GM19468 (cell line): ENCODE data around the gene SUN1.

Source experiments
- ATAC-seq: cut with Tn5 transposase; IDR thresholded peaks from one replicate; pipeline ENCODE4 v1.9.1; 2021; ENCODE audit warnings: mild to moderate bottlenecking, moderate library complexity, moderate number of reproducible peaks; ENCODE audit not compliant: unreplicated experiment; ENCODE audit errors: extremely low read depth

The SUN1 gene

DNA sequence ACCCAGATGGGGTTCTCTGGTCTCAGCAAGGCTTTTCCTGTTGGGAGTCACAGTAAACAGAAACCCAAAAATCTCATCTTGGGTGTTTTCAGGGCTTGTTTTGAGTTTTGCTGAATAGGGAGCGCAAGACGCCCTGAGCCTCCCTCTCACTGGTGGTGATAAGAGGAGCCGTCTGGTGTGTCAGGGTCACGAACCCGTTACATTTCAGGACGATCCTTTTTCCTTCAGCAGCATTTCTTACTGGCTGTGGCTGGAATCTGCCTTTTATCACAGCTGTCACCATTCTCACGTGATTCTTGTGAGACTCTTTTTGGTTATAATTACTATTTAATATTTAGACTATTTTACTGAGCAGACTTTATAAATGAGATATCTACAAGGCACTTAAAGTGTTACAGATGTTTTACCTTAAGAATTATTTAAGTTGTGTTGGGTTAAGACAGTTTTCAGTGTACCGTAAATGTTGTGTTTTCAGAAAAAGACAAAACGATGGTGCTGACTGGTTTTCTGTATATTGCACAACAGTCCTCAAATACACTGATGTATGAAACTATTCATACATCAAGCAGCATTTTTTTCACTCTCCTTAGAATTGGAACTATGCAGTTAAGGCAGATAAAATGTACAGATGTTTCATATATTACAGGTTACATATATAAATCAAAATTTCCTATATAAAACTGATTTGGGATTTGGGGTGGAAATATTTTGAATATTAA is 41.9 kb downstream of the SUN1 start:
- ATAC-seq, result no peak

DNA sequence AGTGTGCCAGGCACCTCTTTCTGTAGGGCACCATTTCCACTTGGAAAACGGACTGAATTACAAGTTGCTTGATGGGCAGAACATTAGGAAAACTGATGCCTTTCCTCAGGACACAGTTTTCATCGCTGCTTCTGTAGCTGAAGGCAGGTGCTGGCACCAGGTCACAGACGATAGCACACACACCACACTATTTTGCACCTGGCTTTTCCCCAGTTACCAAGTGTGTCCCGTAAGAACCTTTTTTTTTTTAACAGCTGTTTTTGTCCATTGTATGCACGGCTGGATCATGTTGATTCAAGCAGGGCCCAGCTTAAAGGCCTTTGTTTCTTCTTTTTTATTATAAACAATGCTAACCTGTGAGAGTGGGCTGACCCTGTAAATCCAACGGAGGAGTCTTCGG is 42.8 kb downstream of the SUN1 start:
- ATAC-seq, result no peak

DNA sequence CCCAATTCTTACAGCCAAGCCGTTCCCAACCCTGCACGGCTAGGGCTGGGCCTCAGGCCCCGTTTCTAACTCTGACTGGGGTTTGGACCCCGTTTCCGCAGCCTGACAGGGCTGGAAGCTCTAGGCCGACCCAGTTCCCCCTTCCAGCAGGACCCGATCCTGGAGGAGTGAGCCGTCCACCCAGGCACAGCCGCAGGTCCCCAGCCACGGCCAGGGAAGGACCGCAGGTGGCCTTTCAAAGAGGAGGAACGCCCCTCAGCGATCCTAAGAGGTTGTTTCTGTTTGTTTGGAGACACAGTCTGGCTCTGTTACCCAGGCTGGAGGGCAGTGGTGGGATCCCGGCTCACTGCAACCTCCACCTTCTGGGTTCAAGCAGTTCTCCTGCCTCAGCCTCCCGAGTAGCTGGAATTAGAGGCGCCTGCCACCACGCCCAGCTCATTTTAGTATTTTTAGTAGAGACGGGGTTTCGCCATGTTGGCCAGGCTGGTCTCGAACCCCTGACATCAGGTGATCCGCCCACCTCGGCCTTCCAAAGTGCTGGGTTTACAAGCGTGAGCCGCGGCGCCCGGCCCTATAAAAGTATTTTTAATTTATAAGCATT is 43.3 kb downstream of the SUN1 start:
- no peak for ATAC-seq

DNA sequence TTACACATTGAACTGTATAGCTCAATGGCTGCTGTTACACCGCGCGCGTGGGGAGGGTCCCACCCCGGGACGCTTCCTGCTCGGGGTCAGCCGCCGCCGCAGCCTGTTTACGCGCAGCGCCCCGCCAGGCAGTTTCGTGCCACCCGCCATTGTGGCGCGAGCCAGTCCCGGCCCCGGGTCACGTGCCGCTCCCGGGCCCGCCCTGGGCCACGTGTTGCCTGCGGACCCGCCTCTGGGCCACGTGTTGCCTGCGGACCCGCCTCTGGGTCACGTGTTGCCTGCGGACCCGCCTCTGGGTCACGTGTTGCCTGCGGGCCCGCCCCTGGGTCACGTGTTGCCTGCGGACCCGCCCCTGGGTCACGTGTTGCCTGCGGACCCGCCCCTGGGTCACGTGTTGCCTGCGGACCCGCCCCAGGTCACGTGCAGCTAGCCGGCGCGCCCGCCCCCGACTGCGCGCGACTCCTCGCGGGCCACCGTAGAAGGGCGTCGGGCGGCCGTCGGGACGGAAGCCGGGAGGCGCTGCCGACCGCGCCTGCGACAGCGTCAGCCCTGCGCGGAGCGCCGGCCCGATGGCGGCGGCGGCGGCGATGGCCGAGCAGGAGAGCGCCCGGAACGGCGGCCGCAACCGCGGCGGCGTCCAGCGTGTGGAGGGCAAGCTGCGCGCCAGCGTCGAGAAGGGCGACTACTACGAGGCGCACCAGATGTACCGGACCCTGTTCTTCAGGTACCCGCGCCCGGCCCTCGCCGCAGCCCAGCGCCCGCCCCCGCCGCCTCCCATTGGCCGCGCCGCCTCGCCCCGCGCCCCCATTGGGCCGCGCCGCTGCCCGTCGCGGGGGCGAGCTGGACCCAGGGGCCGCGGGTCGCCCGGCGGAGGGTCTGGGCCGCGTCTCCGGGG is 44.0 kb downstream of the SUN1 start, which contains the start of gene GET4:
GET4 (plus strand) TSS at position 478 of the 895 bp plus-strand sequence; CDS start at position 570, 92 bp downstream.
- peak; percentile 66 for ATAC-seq

DNA sequence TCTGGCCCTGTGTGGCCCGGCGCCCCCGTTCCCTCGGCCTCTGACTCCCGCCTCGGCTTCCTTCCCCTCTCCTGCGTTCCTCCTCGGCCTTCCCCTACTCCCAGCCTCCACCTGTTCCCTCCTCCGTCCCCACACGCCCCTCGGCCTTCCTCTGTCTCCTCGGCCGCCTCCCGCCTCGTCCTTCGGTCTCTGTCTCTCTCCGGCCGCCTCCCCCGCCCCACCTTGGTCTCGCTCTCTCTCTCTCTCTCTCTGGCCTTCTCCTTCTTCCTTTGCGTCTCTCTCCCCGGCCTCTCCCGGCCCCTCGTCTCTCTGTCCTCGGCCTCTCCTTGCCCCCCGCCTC is 44.7 kb downstream of the SUN1 start:
- no peak for ATAC-seq

DNA sequence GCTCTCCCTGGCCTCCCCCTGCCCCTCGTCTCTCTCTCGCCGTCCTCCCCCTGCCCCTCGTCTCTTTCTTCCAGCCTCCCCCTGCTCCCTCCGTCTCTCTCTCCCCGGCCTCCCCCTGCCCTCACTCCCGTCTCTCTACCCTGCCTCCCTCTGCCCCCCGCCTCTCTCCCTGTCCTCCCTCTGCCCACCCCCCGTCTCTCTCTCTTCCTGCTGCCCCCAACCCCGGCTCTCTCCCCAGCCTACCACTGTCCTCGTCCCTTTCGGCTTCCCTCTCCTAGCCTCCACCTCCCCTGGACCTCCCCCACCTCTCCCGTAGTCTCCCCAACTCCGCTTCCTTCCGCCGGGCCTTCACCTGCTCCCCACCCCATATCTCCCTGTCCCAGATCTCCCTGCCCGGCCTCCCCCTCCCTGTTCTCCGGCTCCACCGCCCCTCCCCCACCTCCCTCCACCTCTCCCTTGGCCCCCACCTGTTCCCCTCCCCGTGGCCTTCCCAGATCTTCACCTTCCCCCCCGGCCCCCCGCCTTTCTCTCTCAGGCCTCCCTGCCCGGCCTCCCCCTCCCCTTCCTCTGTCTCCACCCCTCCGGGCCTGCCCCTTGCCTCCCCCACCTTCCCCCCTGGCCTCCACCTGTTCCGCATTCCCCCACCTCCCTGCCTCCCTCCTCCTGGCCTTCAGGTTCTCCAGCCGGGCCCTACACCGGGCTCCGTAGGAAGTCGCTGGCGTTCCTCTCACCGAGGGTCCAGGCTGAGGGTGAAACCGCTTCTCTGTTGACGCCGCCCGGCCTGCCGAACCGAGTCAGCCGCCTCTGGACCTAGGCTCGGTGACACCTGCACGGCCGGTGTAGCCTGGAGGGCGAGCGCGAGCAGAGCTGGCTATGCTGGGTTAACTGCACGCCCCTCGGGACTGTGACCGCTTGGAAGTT is 45.3 kb downstream of the SUN1 start:
- ATAC-seq, result no peak

DNA sequence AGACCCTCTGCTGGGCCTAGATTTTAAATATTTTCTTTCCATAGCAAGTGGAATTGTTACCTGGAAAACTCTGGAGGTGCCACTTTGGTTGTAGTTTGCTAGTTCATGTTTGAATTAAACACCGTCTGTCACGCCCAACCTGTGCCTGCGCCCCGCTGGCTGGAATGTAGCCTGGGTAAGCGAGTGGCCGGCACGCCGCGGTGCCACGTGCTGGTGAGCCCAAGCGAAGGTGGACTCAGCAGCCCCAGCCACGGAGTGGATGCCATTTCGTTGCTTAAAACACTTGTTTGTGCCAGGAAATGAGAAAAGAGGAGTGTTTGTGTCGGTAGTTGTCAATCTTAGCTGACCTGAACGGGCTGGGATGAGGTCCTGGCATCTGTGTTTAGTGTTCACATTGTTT is 46.8 kb downstream of the SUN1 start:
- no peak for ATAC-seq

DNA sequence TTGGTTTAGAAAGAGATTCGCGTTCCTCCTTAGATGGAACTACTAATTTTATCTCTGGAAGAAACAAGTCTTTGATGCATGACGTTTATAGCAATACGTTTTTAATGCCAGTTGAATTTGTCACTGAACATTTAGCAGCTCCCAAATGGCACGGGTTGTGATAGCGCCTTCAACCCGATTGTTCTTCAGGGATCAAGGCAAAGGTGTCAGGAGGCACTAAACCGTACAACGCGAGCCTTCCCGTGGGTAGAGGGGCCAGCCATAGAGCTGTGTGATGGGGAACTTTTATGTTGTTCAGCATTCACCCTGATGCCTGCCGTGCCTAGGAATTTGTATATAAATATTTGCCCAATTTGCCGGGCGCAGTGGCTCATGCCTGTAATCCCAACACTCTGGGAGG is 47.4 kb downstream of the SUN1 start:
- ATAC-seq, result no peak

DNA sequence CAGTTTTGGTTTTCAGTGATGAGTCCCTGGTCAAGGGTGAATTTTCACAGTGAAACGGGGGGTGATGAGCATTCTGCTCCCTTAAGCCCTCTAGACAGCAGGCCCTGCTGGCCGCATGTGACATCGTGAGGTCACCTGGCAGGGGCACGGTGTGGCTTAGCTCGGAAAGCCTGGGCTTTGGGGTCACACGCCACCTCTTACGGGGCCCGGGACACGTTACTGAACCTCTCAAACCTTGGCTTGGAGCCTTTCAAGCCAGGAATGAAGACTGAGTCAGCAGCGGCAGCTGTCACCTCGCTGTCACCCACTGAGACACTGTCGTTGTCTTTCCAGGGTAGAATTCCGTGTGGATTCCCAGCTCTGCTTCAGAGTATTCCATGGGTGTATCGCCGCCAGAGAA is 48.2 kb downstream of the SUN1 start:
- ATAC-seq, result no peak

DNA sequence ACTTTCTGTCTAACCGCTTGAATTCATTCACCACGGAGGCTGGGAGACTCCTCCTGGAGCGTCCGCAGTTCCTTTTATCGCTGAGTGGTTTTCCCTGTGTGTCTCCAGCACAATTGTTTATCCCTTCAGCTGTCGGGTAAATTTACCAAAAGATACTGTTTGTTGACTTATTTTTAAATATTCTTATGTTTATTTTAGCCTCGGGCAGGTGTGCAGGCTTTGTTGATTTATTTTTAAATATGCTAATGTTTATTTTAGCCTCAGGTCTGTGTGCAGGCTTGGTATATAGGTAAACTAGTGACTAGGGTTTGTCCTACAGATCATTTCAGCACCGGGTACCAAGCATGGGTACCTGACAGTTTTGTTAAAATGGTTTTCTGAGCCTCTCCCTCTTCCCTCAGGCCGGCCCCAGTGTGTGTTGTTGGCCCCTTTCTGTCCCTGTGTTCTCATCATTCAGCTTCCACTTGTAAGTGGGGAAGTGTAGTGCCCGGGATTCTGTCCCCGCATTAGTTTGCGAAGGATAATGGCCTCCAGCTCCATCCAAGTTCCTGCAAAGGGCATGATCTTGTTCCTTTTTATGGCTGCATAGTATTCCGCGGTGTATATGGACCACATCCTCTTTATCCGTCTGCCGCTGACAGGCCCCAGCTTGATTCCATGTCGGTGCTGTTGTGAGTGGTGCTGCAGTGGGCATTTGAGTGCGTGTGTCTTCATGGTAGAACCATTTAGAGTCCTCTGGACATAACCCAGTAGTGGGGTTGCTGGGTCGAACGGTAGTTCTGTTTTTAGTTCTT is 49.4 kb downstream of the SUN1 start:
- ATAC-seq, result no peak

DNA sequence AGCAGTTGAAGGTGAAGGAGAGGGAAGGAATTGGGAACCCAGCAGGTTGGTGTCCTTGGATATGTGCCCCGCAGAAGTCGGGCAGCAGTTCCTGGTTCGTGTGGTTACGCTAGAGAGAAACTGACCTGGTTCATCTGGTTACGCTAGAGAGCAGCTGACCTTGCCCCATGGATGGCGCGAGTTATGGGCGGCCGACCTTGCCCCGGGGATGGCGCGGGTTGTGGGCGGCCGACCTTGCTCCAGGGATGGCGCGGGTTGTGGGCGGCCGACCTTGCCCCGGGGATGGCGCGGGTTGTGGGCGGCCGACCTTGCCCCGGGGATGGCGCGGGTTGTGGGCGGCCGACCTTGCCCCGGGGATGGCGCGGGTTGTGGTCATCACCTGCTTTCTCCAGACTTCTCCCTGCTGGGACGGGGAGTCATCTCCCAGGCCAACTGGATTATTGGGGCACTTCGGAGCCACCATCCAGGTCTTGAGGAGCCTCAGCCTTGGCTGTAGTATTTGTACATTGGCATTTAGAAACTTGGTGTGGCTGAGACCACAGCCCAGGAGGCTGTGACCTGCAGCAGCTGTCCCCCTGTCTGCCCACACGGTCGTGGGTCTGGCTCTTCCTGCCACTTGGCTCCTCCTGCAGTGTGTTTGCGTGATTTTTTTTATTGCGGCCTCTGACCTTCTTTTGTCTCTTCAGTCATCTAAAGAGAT is 50.2 kb downstream of the SUN1 start:
- ATAC-seq, result no peak

DNA sequence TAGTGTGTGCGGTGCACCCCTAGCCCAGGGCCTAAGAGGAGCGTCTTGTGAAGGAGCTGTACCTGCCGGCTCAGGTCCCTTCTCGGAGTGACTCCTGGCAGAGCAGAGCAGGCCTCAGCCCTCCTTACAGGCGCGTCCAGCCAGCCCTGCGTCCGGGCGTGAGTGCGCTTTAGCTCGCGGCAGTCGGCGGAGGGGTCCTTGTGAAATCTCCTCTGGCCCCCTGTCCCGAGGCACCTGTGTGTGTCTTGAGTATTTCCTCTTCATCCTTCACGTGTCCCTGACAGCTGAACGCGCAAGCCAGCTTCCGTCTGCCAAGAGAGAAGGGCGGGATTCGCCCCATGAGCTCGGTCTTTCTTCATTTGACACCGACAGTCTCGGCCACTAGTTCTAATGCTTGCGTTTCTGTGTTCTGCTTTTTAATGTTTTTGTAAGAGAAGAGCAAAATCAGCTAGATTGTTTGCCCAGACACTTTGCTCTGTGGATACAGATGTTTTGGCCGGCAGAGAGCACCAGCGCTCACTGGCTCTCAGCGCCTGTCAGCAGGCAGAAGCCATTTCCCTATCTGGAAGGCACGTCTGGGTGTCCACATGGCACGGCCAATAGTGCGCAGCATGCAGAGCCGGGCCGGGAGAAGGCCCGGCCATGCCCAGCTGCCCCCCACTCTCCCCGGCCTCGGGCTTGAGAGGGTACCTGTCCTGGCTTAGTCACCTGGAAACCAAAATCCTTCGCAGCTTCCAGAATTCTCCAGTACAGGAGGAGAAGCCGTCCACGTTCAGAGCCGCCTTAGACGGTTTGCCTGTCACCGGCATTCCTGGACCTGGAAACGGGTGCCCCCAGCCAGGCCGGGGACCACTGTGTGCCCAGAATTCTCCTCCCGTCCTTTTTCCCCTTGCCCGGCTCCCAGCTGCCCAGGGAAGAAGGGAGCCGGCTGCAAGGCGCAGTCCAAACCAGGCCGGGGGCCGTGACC is 51.1 kb downstream of the SUN1 start:
- ATAC-seq, result no peak

DNA sequence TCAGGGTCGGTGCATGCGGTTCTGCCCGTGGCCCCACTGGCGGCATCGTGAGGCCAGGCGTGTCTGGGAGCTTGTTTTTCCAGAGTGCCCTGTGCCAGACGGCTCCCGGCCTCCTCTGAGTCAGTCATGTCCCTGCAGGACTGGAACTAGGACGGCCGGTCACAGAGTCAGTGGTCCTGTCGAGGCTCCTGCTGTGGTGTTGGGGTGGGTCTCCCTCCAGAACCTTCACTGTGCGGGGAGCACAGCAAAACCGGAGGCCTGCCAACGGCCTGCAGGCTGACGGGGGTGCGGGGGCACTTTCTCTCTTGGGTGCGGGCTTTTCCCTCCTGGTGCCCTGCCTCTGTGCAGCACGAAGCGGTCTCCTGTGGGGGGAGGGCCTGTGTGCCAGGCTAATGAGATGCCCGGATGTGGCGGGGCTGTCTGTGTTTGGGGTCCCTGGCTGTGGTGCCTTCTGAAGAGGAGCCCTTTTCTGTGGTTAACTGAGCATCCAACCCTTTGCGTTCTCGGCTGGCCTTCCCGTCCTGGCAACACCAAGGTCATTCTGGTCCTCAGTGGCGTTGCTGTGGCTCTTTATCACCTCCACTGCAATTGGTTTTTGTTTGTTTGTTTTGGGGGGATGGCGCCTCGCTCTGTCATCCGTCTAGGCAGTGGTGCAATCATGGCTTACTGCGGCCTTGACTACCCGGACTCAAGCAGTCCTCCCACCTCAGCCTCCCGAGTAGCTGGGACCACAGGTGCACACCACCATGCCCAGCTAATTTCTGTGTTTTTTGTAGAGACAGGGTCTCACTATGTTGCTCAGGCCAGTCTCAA is 52.1 kb downstream of the SUN1 start:
- no peak for ATAC-seq

DNA sequence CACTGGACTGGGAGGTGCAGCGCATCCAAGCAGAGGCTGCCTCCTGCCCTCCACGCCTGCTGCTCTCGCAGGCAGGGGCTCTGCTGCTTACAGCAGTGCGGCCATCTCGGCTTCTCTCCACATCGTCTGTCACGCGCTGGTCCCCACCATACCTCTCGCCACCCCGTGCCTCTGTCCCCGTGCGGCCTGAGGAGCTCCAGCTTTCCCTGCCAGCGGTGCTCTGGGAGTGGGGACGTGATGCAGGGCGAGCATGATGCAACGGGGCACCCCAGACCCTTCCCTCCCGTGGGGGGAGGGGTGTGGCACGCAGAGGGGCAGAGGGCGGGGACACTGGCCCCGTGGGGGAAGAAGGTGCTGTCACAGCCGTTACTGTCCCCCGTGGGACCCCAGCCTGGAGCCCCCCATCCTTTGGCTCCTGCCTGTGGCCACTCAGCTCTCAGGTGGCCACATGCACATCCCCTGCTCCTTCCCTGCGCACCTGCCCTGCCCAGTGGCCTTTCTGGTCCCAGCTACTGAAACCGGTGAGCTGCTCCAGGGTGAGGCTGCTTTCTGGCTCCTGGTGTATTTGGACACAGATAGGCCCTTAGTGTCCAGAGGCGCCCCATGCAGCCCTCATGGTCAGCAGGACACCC is 53.1 kb downstream of the SUN1 start:
- no peak for ATAC-seq

DNA sequence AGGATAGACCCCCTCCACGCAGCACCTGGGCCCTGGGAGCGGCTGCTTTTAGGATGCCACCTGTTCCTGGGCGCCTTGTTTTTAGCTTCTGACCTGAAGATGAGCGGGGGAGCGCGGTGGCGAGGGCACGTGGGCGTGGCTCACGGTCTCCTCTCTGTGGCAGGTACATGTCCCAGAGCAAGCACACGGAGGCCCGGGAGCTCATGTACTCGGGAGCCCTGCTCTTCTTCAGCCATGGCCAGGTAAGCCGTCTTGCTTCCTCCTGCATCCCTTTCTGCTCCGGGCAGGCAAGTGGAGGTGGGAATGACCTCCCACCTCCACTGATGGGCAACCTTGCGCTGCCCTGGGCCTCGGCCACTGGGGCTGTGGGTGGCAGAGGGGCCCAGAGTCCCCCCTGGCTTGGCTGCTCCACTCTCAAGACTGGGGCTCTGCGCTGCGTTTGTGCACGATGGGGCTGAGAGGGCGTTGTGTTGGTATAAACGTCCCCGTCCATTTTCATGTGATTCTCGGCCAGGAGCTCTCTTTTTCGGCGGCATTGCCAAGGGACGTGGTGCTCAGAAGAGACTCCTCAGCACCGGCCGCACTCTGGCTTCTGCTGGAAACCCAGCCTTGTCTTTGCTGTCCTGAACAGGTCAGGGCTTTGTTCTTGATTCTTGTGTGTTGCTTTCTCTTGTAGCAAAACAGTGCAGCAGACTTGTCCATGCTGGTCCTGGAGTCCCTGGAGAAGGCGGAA is 53.8 kb downstream of the SUN1 start:
- ATAC-seq, result no peak
